ENCODE results near the gene B4GALT5. TPM values are rescaled to one million over a fixed set of nuclear protein-coding genes. Genes with fewer than 3 reads are reported as not detected.

B4GALT5 gene
- total RNA-seq, 1 donor from 2014 or later, result 46.1 TPM

GRCh38 chr20:49646126-49646525, 67.6 kb downstream of the B4GALT5 start:
- H3K4me3 ChIP-seq, result no peak overlapping the region
- no peaks in the 10 kb centered on the region for H3K27me3 ChIP-seq
- H3K36me3 ChIP-seq, result peaks cover 85% of the 10 kb centered on the region
- ATAC-seq (no peak), DNase-seq (no peak)
- no peak overlapping the region for H3K27ac ChIP-seq
- TF ChIP-seq CTCF (IDR thresholded peaks at IDR 0.05), result no peak
- intact Hi-C loops (cut with DNase I), result no loop called here
- H3K9me3 ChIP-seq, result no peaks in the 10 kb centered on the region
- H3K4me1 ChIP-seq, result peaks cover 13% of the 10 kb centered on the region

GRCh38 chr20:49644980-49645565, 68.6 kb downstream of the B4GALT5 start:
- H3K36me3 ChIP-seq, result peaks cover 95% of the 10 kb centered on the region

GRCh38 chr20:49642816-49643215, 70.9 kb downstream of the B4GALT5 start:
- no peak for TF ChIP-seq CTCF (IDR thresholded peaks at IDR 0.05)
- Histone ChIP-seq H3K36me3 (peaks cover 95% of the 10 kb centered on the region), H3K9me3 (no peaks in the 10 kb centered on the region), H3K27ac (peak overlapping the region; percentile 48), H3K27me3 (no peaks in the 10 kb centered on the region), H3K4me3 (no peak overlapping the region), H3K4me1 (peaks cover 13% of the 10 kb centered on the region)
- ATAC-seq (no peak), DNase-seq (no peak)
- intact Hi-C loops (cut with DNase I), result no loop called here

More at GRCh38 chr20:49644980-49645565, 68.6 kb downstream of the B4GALT5 start:
- Histone ChIP-seq H3K27me3 (no peaks in the 10 kb centered on the region), H3K27ac (no peak overlapping the region), H3K4me1 (peaks cover 13% of the 10 kb centered on the region), H3K4me3 (no peak overlapping the region), H3K9me3 (no peaks in the 10 kb centered on the region)
- no peak for DNase-seq
- intact Hi-C loops (cut with DNase I), result no loop called here
- TF ChIP-seq CTCF (IDR thresholded peaks at IDR 0.05), result no peak
- ATAC-seq, result no peak

- peak; percentile 72 for DNase-seq
- ATAC-seq, result peak; percentile 79
- intact Hi-C loops (cut with DNase I), result no loop called here
- Histone ChIP-seq H3K4me3 (no peak overlapping the region), H3K36me3 (peaks cover 95% of the 10 kb centered on the region), H3K27ac (peak overlapping the region; percentile 48), H3K4me1 (peaks cover 16% of the 10 kb centered on the region), H3K27me3 (no peaks in the 10 kb centered on the region), H3K9me3 (no peaks in the 10 kb centered on the region)
- TF ChIP-seq CTCF (IDR thresholded peaks at IDR 0.05), result no peak
Observed at GRCh38 chr20:49641683-49642656, 71.7 kb downstream of the B4GALT5 start.

GRCh38 chr20:49637046-49637637, 76.5 kb downstream of the B4GALT5 start:
- no peak for TF ChIP-seq CTCF (IDR thresholded peaks at IDR 0.05)
- H3K27me3 ChIP-seq, result no peaks in the 10 kb centered on the region
- no peak for ATAC-seq
- no peaks in the 10 kb centered on the region for H3K9me3 ChIP-seq
- H3K27ac ChIP-seq, result no peak overlapping the region
- no peak for DNase-seq
- H3K4me1 ChIP-seq, result peaks cover 28% of the 10 kb centered on the region
- intact Hi-C loops (cut with DNase I), result no loop called here
- H3K36me3 ChIP-seq, result peaks cover 83% of the 10 kb centered on the region
- H3K4me3 ChIP-seq, result no peak overlapping the region
